PC-3 (cell line): ENCODE results near the gene BPIFB3.

Experiments used
- CTCF ChIP-seq: fragments of 300-600 bp; sonication (generic); conservative IDR thresholded peaks from 2 replicates; pipeline ENCODE4 v1.5.1; 2017; ENCODE audit warnings: antibody characterized with exemption, low read depth, mild to moderate bottlenecking, low read length
- EZH2 ChIP-seq: fragments of 300-600 bp; sonication (generic); IDR thresholded peaks from one replicate; pipeline ENCODE4 v1.6.1; 2017; ENCODE audit warnings: antibody characterized with exemption, mild to moderate bottlenecking, low read length; ENCODE audit not compliant: unreplicated experiment

- no peak for TF ChIP-seq EZH2
- no peak for TF ChIP-seq CTCF
Observed at GRCh38 chr20:33084722-33085121, 31.0 kb downstream of the BPIFB3 start.
